HG03342 (cell line): ENCODE measurements around the gene DCAKD.
"Not testable (repeated sequence)": the region's sequence is repeated elsewhere in the genome, so short reads cannot be mapped to it uniquely, and the experiment has no call there.

Experiments
- ATAC-seq: cut with Tn5 transposase; IDR thresholded peaks from one replicate; pipeline ENCODE4 v1.9.1; 2021; ENCODE audit warnings: mild to moderate bottlenecking, moderate library complexity; ENCODE audit not compliant: unreplicated experiment

The DCAKD gene

DNA sequence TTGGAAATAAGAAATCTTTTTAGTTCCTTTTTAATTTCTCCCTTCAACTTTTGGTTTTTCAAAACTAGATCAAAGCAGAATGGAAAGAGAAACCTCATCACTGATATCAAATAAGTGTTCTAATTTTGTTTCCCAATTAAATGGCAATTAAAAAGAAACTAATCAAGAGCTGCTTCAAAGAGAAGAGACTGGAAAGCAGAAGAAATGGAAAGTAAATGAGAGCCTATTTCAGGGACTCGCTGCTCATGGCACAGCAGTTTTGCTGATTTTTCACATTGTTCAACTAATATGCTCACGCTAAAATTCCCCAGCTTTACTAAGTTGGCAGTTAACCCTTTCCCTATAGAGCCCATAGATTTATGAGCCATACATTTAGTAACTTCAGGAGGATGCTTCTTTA is 16.2 kb upstream of the DCAKD start:
- ATAC-seq: no peak

DNA sequence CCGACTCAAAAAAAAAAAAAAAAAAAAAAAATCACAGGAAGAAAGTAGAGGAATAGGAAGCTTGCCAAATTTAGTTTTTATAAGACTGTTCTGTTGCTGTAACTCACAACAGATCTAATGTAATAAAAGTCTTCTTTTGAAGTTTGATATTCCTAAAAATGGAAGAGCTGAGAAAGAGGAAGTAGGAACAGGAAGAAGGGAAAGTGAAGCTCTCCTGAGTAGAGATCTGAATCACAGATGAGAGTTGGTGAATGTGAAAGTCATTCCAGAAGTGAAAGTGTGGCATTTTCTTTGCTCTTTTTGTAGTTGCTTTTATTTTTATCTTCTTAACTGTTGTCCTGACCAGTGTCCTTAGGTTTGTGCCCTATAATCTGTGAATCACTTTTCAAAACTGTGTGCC is 11.8 kb upstream of the DCAKD start:
- ATAC-seq: no peak

DNA sequence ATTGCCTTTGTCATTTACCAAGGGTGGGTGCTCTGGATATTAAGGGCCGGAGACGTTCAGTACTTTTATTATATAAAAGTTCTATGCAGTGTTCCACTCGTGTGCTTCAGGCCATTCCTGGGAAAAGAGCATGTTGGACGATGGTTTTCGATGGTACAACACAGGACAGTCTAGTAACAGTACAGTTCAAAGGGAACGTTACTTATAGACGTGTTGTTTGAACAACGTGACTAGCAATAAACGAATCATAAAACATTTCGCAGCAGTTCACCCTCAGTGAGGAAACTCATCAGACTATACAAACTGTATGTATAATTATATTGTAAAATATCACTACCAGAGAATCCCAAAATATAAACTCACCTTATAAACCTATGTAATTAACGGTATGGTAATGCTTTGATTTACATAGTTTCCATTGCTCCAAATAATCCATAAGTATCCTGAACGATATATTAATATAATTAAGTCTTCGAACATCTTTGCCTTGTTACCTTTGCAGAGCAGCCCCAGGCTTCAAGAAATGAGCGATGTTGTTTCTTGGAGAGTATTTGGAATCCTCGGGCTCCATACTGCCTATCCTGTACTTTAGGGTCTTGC is 10.3 kb upstream of the DCAKD start:
- no peak for ATAC-seq

DNA sequence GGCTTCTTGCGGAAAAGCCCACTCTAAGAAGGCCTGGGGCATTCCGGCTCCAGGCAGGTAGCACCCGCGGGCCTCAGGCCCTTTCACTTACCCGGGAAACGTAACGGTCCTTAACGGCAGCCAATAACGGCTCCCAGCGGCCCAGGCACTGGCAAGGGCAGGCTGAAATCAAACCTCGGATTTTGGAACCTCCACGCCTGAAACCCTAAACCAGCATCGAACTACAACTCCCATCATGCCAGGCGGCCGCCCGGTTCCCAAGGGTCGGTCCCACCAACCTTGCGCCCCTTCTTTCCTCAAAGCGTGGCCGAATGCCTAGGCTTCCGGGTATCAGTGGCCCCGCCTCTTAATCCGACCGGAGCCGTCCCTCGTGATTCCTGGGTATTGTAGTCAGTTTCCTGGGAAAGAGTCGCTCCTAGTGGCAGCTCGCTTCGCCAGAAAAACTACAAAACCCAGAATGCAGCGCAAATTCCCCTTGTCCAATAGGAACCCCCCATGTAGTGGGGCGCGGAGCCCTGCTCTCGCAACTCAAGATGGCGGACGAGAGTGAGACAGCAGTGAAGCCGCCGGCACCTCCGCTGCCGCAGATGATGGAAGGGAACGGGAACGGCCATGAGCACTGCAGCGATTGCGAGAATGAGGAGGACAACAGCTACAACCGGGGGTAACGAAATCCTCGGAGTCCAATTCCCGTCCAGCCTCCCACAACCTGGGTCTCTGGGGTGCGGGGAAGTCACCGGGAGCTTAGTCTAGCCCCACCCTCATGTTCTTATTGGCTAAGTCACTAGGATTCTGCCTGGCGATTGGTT is 9.6 kb upstream of the DCAKD start, which contains the start of gene NMT1:
NMT1 (plus strand) TSS at position 521 of the 809 bp plus-strand sequence; CDS start at position 534, 13 bp downstream.
- ATAC-seq: peak; percentile 81

DNA sequence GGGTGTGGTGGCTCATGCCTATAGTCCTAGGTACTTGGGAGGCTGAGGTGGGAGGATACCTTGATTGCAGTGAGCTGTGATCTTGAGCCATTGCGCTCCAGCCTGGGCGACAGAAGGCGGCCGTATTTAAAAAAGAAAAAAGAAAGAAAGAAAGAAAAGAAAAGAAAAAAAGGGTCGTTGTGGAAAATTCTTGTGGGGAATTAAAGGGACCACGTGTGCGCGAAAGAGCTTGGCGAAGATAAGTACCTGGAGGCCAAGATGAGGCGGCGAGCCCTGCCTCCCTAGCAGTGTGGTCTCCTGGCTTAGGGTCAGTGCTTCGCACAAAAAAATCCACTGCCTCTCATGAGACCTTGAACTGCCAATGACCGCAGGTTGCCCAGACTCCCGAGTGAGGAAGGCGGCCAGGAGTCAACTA is 9.0 kb upstream of the DCAKD start:
- no peak for ATAC-seq

DNA sequence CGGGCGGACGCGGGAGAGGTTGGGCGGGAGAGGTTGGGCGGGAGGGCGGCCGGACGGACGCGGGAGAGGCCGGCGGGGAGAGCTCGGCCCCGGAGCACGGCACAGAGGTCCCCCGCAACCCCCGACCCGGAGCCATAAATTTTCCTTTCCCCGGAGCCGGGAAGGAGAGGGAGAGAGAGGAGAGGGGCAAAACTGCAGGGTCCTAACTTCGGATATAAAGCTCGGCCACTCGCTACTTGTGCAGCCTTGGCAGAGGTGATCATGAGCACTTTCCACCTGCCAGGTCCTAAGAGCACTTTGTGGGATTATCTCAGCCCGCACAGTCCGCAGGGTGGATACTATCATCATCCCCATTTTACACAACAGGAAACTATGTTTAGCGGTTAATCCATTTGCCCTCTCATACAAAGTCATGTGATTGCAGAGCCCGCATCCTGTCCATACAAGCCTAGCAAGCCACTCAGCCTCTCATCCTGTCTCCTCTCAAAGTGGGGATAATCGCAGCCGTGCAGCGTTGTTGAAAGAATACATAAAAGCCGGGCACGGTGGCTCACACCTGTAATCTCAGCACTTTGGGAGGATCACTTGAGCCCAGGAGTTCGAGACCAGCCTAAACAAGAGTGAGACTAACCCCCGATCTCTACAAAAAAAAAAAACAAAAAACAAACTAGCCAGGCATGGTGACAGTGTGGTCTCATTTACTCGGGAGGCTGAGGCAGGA is 780 bp upstream of the DCAKD start:
- no peak for ATAC-seq

DNA sequence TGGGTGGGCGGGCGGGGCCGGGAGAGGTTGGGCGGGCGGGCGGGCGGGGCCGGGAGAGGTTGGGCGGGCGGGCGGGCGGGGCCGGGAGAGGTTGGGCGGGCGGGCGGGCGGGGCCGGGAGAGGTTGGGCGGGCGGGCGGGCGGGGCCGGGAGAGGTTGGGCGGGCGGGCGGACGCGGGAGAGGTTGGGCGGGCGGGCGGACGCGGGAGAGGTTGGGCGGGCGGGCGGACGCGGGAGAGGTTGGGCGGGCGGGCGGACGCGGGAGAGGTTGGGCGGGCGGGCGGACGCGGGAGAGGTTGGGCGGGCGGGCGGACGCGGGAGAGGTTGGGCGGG is 254 bp upstream of the DCAKD start:
- not testable (repeated sequence) for ATAC-seq

DNA sequence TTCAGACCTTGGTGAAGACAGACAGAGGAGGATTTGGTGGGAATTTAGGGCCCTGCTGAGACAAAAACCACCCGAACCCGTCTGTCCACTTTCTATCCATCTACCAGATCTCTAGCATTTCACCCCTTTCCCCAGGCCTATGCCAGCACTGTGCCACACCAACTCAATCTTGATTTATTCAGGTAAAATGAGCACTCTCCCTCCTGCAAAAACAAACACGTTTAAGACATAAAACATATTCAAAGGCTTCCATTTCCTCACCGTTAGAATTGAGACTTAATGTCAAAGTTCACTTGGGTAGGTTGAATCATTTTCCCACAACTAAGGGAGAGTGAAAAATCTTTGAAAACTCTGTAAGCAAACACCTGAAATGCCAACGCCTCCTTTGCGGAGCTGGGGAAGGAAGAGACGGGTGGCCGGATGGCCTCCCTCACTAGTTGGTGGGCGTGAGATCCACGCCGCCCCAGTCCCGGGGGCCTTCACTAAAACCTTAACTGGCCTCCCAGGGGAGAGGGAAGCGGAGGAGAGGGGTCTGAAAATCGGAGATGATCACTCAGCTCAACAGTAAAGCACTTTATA is 862 bp downstream of the DCAKD start:
- no peak for ATAC-seq

DNA sequence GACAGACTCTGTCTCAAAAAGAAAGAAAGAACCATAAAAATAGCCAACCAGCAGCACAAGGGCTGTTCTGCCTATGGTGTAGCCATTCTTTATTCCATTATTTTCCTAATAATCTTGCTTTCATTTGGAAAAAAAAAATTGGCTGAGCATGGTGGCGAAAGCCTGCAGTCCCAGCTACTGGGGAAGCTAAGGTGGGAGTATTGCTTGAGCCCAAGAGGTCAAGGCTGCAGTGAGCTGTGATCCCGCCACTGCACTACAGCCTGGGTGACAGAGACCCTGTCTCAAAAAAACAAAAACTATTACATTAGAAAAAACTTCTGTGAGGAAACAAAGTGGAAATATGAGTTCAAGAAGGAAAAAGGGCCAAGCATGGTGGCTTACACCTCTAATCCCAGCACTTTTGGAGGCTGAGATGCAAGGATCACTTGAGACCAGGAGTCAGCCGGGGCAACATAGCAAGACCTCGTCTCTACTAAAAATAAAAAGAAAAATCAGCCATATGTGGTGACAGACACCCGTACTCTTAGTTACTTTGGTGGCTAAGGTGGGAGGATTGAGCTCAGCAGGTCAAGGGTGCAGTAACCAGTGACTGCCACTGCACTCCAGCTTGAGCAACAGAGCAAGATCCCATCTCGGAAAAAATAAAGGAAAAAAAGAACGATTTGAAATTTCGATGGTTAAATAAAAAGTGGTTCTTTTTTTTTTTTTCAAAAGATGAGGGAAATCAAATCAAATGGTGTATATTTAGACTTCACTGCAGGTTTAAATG is 2.5 kb downstream of the DCAKD start:
- no peak for ATAC-seq

DNA sequence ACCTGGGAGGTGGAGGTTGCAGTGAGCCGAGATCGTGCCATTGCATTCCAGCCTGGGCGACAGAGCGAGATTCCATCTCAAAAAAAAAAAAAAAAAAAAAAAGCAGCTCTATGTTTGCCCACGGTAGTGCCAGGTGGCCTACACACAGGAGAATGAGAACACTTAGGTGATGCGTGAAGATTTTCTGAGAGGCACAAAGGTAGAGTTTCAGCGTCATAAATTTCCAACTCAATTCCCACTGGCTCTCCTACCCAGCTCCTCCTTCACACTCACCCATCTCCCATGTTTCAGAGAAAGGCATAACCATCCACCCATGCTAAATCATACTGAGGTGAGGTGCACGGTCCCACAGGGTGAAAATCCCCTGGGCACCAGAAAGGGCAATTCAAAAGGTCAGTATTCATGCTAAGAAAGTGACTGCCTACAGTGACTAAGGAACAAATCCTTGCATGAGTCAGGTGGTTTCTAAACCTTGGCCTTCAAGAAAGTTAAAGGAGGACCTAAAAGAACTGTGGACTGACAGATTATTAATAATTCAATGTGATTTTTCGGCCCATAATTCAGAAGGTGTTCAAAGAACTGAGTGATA is 4.8 kb downstream of the DCAKD start:
- ATAC-seq: no peak

DNA sequence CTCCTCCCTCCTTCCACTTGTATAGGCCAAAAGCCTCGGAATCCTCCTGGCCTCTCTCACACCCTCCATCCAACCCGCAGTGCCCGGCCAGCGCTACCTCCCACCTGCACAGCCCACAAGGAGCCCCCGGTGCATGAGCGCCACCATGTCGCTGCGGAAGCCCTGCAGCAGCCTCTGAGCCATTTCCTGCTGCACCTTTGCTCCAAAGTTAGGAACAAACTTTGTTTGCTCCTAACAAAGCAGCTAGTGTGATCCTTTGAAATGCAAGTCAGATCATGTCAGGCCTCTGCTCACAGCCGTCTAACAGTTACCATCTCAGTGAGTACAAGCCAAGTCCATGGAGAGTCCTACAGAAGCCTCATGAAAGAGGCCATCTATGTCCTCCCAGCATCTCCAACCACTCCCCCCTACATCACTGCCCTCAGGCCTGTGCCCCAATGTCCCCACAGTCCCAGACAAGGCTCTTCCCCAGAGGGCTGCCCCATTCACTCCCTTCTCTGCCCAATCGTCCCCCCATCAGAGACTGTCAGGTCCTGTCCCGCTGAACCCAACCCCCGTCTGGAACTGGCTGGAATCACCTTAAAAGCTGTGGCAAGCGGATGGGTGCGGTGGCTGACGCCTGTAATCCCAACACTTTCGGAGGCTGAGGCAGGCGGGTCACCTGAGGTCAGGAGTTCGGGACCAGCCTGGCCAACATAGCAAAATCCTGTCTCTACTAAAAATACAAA is 7.5 kb downstream of the DCAKD start:
- ATAC-seq: no peak

DNA sequence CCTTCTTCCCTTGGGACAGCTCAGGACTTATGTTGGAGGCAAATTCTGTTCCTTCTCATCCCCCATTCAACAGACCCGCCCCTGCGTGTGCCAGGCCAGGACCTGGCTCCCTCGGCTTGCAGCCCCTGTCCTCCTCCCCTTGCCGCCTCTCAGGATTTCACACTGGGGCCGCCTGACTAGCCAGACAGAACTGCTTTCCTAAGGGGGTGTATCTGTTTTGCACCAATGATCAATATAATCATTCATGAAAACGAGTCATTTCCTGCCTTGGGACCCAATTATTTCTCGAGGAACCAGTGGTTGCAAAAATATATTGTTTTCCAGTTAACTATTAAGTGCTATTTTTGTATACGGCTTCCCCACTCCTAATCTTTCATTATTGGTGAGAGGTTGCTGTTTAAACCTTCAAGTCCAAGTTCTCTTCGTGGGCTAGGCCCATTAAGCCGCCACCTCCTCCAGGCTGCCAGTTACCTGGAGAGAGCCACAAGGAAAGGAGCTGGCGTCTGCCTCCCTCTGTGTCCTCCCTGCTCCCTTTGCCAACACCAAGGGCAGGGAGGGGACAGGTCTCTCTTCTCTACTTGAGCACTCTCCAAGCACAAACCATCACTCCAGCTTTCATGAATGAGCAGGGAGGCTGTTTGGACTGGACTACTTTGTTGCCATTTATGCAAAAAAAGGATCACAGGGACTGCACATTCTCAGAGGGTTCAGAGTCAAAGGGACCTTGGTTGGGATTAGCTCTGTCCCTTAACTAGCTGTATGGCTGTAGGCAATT is 8.9 kb downstream of the DCAKD start:
- no peak for ATAC-seq

DNA sequence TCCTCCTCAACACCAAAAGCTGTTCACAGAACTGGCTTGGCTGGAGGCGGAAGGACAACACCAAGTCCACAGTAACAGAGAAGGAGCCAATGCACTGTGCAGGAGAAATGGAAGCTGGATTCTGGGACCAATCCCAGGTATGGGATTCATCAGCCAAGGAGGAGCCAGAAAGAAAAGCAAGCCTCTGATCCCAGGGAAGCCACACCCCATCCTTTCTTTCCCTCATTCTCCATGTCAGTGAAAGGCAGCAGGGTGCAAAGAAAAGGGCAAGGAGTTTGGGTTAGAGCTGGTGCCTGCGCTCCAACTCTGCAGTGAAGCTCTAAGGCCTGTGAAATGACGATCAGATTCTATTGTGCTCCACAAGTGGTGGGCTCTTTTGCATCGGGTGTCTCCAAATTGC is 11.0 kb downstream of the DCAKD start:
- ATAC-seq: no peak

DNA sequence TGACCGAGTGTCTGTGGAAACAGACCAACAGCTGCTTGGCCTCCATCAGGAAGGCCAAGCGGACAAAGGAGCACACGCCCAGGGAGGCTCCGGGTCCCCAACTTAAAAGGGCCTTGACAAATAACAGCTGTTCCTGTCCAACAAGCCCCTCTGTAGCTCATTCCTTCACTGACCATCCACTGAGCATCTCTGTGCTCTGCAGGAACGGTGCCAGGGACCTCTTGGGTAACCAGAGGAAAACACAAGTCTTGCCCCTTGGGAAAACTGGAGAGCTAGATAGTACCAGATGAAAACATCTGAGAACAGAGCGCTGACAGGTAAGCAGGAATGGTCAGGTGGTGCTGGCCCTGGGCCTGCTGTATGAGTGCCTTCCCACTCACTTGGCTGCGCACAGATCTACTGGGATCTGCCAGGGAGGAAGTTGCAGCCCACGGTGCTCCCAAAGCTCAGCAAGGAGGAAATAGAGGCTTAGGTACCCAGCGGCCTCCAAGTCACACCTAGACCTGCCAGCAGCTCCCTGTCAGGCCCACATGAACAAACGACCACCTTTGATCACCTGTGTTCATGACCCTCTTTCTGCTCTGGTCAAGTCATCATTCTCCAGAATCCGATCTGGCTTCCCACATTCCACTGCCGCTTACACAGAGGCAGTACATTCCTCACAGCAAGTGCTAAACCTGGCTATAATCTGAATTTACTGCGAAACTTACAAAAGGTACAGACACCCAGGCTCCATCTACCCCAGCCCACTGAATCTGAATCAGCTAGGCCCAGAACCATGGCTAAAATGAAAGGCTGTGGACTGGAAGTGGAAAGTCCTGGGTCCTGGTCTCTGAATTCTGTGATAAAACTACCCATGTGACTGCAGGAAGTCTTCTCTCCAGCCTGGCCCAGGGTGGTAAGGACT is 12.5 kb downstream of the DCAKD start:
- no peak for ATAC-seq

DNA sequence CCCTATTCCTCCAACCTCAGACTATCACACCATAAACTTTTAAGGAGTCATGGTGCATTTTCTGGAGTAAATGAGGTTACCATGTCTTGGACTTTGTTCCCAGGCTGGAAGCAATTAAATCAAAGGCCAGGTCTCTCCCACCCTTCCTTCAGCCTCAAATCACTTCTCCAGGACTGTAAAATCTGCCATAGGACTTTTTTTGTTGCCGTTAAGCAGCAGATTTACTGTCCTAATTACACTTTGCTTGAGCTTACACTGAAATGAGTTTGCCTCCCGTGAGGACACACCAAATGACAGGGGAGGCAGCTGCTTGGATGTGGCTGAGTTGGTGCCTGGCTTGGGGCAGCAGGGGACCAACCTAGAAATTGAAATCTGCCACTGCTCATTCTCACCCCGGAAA is 14.7 kb downstream of the DCAKD start:
- no peak for ATAC-seq

DNA sequence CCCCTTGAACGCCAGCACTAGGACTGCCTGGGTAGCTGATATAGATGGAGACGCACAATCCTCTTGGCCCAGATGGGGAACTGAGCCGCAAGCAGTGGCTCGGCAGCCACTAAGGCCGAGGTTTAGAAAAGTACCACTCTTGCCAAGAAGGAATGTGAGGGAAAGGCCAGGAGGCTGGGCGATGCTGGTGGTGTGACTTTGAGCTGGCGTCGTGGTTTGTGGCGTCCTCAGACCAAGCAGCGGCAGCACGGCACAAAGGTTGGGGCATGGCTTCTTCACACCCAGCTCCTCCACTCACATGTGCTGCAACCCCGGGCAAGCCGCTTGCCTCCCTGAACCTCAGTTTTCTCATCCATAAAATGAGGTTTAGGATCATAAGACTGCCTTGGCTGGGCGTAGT is 15.6 kb downstream of the DCAKD start:
- no peak for ATAC-seq

DNA sequence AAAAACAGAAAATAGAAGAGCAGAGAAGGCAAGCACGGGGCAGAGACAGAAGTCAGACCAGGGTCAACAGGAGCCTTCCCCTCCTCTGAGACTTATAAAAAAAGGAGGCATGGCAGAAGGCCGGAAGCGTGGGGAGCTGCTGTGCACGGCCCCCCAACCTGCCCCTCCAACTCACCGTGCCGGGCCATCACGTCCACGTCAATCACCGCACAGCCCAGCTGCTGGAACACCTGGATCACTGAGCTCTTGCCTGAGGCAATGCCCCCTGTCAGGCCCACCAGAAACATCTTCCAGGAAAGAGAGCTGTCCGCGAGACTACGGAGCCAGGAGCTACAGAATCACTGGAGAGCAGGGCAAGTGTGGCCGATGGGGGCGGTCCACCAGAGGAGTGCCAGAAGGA is 16.8 kb downstream of the DCAKD start:
- no peak for ATAC-seq

DNA sequence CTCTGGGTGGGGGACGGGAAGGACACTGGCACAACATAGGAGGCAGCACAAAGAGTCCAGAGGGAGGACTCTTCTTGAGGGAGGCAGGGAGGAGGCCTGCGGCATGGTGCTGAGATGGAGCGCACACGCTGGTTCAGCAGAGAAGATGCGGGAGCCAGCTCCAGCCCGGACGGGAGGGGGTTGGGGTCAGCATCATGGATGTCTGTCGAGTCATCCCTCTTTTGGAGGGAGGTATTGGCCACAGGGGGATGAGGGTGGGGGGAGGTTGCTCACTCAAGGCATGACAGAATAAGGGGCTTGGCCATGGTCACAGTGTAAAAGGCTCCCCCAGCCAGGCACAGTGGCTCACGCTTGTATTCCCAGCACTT is 19.3 kb downstream of the DCAKD start:
- no peak for ATAC-seq
